ENCODE results near the gene MEG3. TPM values are rescaled to one million over a fixed set of nuclear protein-coding genes. Genes with fewer than 3 reads are reported as not detected.

The MEG3 gene
- total RNA-seq, 4 donors from 2014 or later: 34.9 to 169 (median 117) TPM

DNA sequence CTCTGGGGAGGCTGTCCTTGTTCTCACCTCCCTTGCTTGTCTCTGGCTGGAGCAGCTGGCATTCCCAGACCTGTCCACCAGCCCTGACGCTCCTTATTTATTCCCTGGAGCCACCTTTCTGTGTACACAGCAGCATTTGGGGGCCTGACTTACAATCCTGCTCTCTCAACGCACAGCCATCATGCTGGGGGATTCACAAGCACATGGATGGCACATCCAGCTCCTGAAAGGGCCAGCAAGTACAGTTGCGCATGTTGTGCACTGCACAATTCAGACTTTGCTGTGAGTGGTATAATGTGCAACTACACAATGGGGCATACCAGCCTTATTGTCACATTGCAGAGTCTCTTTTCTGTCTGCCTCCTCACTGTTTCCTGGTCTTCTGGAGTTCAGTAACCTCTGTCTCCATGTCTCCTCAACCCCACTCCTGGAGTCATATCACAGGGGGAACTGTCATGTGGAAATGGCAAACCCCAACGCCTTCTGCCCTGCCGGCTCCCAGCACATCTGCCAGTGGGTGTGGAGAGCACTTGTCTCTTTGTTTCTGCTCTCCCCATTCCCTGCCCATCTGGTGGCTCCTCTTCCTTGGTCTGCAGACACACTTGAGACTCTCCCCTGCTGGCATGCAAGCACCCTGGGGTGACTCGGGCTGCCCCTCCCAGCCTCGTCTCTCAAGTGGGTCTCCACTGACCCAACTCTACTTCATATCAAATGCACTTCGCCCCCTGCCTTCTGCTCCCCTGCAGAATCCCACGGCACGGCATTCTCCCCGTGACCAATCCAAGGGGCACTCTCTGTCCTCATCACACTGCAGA is 41.2 kb upstream of the MEG3 start:
- DNase-seq (ENCODE audit: low spot score) (no peak), ATAC-seq (ENCODE audit: low FRiP score) (no peak)
- TF ChIP-seq, protein P1, sequence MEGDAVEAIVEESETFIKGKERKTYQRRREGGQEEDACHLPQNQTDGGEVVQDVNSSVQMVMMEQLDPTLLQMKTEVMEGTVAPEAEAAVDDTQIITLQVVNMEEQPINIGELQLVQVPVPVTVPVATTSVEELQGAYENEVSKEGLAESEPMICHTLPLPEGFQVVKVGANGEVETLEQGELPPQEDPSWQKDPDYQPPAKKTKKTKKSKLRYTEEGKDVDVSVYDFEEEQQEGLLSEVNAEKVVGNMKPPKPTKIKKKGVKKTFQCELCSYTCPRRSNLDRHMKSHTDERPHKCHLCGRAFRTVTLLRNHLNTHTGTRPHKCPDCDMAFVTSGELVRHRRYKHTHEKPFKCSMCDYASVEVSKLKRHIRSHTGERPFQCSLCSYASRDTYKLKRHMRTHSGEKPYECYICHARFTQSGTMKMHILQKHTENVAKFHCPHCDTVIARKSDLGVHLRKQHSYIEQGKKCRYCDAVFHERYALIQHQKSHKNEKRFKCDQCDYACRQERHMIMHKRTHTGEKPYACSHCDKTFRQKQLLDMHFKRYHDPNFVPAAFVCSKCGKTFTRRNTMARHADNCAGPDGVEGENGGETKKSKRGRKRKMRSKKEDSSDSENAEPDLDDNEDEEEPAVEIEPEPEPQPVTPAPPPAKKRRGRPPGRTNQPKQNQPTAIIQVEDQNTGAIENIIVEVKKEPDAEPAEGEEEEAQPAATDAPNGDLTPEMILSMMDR (IDR thresholded peaks at IDR 0.05): no peak

DNA sequence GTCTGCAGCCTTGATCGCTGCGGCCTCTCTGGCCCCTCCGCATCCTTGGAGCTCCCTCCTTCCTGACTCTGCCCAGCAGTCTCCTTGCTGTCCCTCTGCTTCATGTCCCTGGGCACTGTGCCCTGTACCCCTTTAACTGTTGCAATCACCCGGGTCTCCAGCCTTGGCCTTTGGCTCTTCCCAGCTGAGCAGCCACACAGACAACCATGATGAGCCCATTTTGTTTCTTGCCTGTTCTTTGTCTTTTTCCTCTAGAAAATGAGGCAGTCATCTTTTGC is 40.6 kb upstream of the MEG3 start:
- TF ChIP-seq, protein P1 (IDR thresholded peaks at IDR 0.05): no peak
- ATAC-seq (ENCODE audit: low FRiP score) (no peak), DNase-seq (ENCODE audit: low spot score) (no peak)

GRCh38 chr14:100785626-100786025 is 40.3 kb upstream of the MEG3 start:
- DNase-seq (ENCODE audit: low spot score): no peak

GRCh38 chr14:100786131-100786530 is 39.8 kb upstream of the MEG3 start:
- TF ChIP-seq, protein P1 (IDR thresholded peaks at IDR 0.05): no peak
- DNase-seq (ENCODE audit: low spot score) (no peak), ATAC-seq (ENCODE audit: low FRiP score) (no peak)

More at GRCh38 chr14:100785626-100786025, 40.3 kb upstream of the MEG3 start:
- TF ChIP-seq, protein P1 (IDR thresholded peaks at IDR 0.05): no peak
- ATAC-seq (ENCODE audit: low FRiP score): no peak

DNA sequence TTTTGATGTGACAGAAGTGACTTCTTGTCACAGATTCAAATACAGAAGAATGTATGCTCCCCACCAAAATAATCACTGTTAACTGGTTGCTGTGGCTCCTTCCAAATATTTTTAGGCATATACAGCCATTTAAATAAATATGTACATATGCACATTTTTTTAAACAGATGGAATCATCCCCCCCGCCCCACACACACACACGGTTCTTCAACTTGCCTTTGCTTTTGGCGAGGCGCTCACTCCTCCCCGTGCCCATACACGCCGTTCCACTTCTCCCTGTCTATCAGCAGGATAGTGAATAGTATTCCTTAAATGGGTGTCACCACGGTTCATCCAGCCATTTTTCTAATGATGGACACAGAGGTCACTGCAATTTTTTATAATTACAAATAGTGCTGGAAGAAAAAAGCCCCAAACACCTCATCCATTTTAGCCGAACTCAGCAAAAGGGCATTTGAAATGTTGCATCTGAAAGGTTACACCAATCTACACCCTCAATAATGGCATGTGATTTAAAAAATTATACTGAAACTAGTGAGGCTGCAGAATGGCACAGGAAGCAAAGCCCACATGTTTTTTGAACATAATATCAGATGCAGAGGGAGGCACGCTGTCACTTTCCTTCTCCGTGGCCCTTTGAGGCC is 39.2 kb upstream of the MEG3 start:
- ATAC-seq (ENCODE audit: low FRiP score): no peak
- TF ChIP-seq, protein P1 (IDR thresholded peaks at IDR 0.05): no peak
- no peak for DNase-seq (ENCODE audit: low spot score)

DNA sequence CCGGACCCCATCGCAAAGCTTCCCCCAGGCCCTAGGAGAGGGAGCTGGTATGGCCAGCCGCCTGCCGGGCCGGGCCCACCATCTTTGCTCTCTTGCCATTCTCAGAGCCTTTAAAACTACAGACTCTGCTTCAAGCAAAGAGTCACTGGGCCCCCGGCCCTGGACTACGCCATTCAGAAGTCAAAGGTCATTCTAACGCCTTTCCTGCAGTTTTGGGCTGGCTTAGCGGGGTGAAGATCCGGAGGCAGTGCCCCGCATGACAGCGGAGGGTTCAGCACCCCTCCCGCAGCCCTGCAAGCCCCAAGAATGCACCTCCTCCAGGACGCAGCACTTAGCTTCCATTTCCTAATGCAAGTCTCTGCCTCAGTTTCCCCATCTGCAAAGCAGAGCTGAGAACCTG is 38.3 kb upstream of the MEG3 start:
- TF ChIP-seq, protein P1 (IDR thresholded peaks at IDR 0.05): no peak
- ATAC-seq (ENCODE audit: low FRiP score) (no peak), DNase-seq (ENCODE audit: low spot score) (no peak)

DNA sequence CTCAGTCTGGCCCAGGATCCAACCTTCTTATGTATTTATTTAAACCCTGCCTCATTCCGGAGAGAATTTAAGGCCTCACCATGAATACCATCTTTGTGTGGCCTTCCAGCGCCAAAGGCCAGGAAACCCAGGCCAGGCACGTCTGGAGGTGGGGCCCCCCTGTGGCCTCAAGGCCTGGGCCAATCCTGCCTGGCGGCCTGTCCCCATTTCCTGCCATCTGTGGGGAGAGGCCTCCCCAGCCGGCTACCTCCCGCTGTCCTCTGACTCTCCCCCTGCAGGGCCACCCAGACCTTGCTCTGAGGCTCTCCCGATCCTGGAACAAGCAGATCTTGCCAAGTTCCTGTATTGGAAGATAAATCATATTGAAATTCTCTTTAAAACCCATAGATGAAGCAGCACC is 37.4 kb upstream of the MEG3 start:
- DNase-seq (ENCODE audit: low spot score) (no peak), ATAC-seq (ENCODE audit: low FRiP score) (no peak)
- TF ChIP-seq, protein P1 (IDR thresholded peaks at IDR 0.05): no peak

All from omental fat pad (tissue), 4 donors.